Thoracic aorta (tissue), 2 donors: ENCODE results near the gene ANGPTL3. TPM values are rescaled to one million over a fixed set of nuclear protein-coding genes. Genes with fewer than 3 reads are reported as not detected.

Experiments used
- ATAC-seq: fragments of 150-250 bp; one replicate; pipeline ENCODE4 v1.8.0; 2017; ENCODE audit warnings: low read depth; ENCODE audit not compliant: insufficient number of reproducible peaks, low FRiP score
- DNase-seq: peaks from one replicate; pipeline ENCODE4 v3.0.0-alpha.2; 2020; ENCODE audit warnings: low spot score
- H3K27ac ChIP-seq, 2 donors: fragments of 200-600 bp; sonication (generic); 1 replicate in 1 of 2; 2 replicates in 1 of 2; pipeline ENCODE4 v1.5.1; 2016; ENCODE audit warnings: mild to moderate bottlenecking in 2 of 2, moderate library complexity in 2 of 2
- H3K27me3 ChIP-seq: fragments of 200-600 bp; sonication (generic); replicated peaks from 2 replicates; pipeline ENCODE4 v1.6.0; 2016; ENCODE audit warnings: mild to moderate bottlenecking; ENCODE audit not compliant: insufficient read depth
- H3K36me3 ChIP-seq: fragments of 200-600 bp; sonication (generic); one replicate; pipeline ENCODE4 v1.5.1; 2016
- H3K4me1 ChIP-seq, 2 donors: fragments of 200-600 bp; sonication (generic); 1 replicate in 1 of 2; 2 replicates in 1 of 2; pipeline versions ENCODE4 v1.5.1 to v1.6.0; 2016; ENCODE audit warnings: low read depth in 2 of 2, mild to moderate bottlenecking in 1 of 2; ENCODE audit not compliant: control insufficient read depth in 1 of 2
- H3K4me3 ChIP-seq: fragments of 200-600 bp; sonication (generic); 2 replicates; pipeline ENCODE4 v1.5.1; 2016; ENCODE audit warnings: mild to moderate bottlenecking
- H3K9me3 ChIP-seq: fragments of 200-600 bp; sonication (generic); 2 replicates; pipeline ENCODE4 v1.5.1; 2016
- total RNA-seq, 2 donors: library from RNA; depleted of rRNA; stranded (reverse); fragments of >200 nt; gene quantifications; one replicate each; pipeline versions ENCODE4 v1.1.0 to v1.2.3, GENCODE V29; 2016
- TF ChIP-seq, protein P1 (sequence below): fragments of 200-600 bp; sonication (generic); IDR thresholded peaks from one replicate; pipeline ENCODE4 v1.5.1; 2019; ENCODE audit warnings: antibody characterized with exemption

Gene ANGPTL3
- total RNA-seq, 2 donors from 2014 or later, result not detected

DNA sequence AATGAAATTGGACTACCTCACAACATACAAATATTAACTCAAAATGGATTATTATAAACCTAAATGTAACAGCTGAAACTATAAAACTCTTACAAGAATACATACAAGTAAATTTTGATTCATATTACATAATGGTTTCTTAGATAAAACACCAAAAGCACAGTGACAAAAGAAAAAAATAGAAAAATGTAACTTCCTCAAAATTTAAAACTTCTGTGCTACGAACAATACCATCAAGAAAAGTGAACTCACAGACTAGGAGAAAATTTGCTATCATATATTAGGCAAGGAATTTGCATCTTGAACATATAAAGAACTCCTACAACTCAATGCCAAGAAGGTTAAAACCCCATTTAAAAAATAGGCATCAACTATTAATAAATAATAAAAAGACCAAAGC, 31.2 kb downstream of the ANGPTL3 start:
- no peak overlapping the region for H3K27ac ChIP-seq
- H3K4me1 ChIP-seq, result no peaks in the 10 kb centered on the region
- DNase-seq, result no peak
- no peak for ATAC-seq
- no peaks in the 10 kb centered on the region for H3K9me3 ChIP-seq
- peaks cover 19% of the 10 kb centered on the region for H3K36me3 ChIP-seq
- H3K27me3 ChIP-seq, result no peaks in the 10 kb centered on the region
- no peak overlapping the region for H3K4me3 ChIP-seq
- TF ChIP-seq, protein P1, sequence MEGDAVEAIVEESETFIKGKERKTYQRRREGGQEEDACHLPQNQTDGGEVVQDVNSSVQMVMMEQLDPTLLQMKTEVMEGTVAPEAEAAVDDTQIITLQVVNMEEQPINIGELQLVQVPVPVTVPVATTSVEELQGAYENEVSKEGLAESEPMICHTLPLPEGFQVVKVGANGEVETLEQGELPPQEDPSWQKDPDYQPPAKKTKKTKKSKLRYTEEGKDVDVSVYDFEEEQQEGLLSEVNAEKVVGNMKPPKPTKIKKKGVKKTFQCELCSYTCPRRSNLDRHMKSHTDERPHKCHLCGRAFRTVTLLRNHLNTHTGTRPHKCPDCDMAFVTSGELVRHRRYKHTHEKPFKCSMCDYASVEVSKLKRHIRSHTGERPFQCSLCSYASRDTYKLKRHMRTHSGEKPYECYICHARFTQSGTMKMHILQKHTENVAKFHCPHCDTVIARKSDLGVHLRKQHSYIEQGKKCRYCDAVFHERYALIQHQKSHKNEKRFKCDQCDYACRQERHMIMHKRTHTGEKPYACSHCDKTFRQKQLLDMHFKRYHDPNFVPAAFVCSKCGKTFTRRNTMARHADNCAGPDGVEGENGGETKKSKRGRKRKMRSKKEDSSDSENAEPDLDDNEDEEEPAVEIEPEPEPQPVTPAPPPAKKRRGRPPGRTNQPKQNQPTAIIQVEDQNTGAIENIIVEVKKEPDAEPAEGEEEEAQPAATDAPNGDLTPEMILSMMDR, result no peak

- Histone ChIP-seq H3K4me1 (no peaks in the 10 kb centered on the region), H3K27ac (no peak overlapping the region), H3K4me3 (no peak overlapping the region), H3K9me3 (no peaks in the 10 kb centered on the region), H3K36me3 (peaks cover 15% of the 10 kb centered on the region), H3K27me3 (no peaks in the 10 kb centered on the region)
- ATAC-seq, result no peak
- TF ChIP-seq, protein P1, result no peak
- DNase-seq, result no peak
Observed at GRCh38 chr1:62637392-62638105, 40.2 kb downstream of the ANGPTL3 start.

GRCh38 chr1:62643283-62643682, 46.0 kb downstream of the ANGPTL3 start:
- Histone ChIP-seq H3K27me3 (no peaks in the 10 kb centered on the region), H3K4me1 (no peaks in the 10 kb centered on the region), H3K9me3 (no peaks in the 10 kb centered on the region), H3K27ac (no peak overlapping the region), H3K36me3 (peaks cover 8% of the 10 kb centered on the region), H3K4me3 (no peak overlapping the region)
- ATAC-seq (no peak), DNase-seq (no peak)
- TF ChIP-seq, protein P1, result no peak

DNA sequence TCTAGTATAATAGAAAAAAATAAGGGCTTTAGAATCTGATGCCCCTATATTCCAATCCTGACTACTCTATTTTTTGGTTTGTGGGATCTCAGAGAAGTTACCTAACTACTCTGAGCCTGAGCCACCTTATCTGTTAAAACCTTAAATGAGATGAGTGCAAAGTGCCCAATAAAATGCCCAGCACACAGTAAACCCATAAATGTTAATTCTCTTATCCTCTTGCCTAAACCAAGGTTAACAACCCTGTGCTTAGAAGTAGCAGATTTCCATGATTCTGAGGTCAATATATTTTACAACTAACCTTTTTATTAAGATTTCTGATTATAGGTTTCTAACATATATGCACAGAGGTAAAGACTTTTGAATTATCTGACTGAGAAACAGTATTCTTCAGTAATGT, 55.1 kb downstream of the ANGPTL3 start:
- Histone ChIP-seq H3K27me3 (no peaks in the 10 kb centered on the region), H3K27ac (no peak overlapping the region), H3K4me1 (peaks cover 0 to 16% of the 10 kb centered on the region in 2 donors), H3K36me3 (no peaks in the 10 kb centered on the region), H3K4me3 (no peak overlapping the region), H3K9me3 (no peaks in the 10 kb centered on the region)
- ATAC-seq, result no peak
- TF ChIP-seq, protein P1, result no peak
- DNase-seq, result no peak

DNA sequence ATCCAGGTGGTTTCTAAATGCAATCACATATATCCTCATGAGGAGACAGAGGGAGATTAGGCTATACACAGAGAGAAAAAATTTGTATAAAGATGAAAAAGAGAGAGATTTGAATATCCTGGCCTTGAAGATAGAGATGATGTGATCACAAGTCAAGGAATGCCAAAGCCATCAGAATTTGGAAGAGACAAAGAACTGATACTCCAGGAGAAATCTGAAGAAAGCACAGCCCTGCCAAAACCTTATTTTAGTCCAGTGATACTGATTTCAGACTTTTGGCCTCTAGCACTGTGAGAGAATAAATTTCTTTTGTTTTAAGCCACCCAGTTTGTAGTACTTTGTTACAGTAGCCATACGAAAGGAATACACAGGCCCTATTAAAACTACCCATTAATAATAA, 57.4 kb downstream of the ANGPTL3 start:
- peaks cover 0 to 20% of the 10 kb centered on the region in 2 donors for H3K4me1 ChIP-seq
- TF ChIP-seq, protein P1, result no peak
- H3K36me3 ChIP-seq, result no peaks in the 10 kb centered on the region
- DNase-seq (no peak), ATAC-seq (no peak)
- no peaks in the 10 kb centered on the region for H3K27me3 ChIP-seq
- H3K4me3 ChIP-seq, result no peak overlapping the region
- H3K27ac ChIP-seq, result no peak overlapping the region
- H3K9me3 ChIP-seq, result no peaks in the 10 kb centered on the region

Other genes starting within 250 kb of the ANGPTL3 start
- gene USP1, start 160.5 kb upstream of the ANGPTL3 start, total RNA-seq, result 10 to 100 TPM; 19.8 to 27.9 TPM
- 10 to 100 TPM; 52.7 to 75.7 TPM for gene DOCK7, start 90.9 kb downstream of the ANGPTL3 start, total RNA-seq
- gene ATG4C, start 186.6 kb downstream of the ANGPTL3 start, total RNA-seq, result 10 to 100 TPM in 1 of 2 donors, 1 to 10 TPM in 1; 9.9 to 21.1 TPM